GM23338 (cell line): ENCODE data around the gene MEIS3. TPM values are rescaled to one million over a fixed set of nuclear protein-coding genes. Genes with fewer than 3 reads are reported as not detected.

Experiments used
- ATAC-seq: fragments of 200-7000 bp; cut with Tn5 transposase; 3 replicates; pipeline ENCODE4 v1.9.1; 2020
- DNase-seq: peaks from one replicate; pipeline ENCODE4 v3.0.0-alpha.2; 2015; ENCODE audit warnings: low spot score
- H2AFZ ChIP-seq: fragments of 200-600 bp; sonication (generic); 2 replicates; pipeline ENCODE4 v1.8.0; 2016; ENCODE audit warnings: antibody characterized with exemption, mild to moderate bottlenecking, moderate library complexity
- H3F3A ChIP-seq: fragments of 200-600 bp; sonication (generic); replicated peaks from 2 replicates; pipeline ENCODE4 v1.8.0; 2017; ENCODE audit warnings: antibody characterized with exemption, mixed run types, low read depth
- H3K27ac ChIP-seq: fragments of 200-600 bp; sonication (generic); 2 replicates; pipeline ENCODE4 v1.6.1; 2016; ENCODE audit warnings: low read depth
- H3K27me3 ChIP-seq: fragments of 200-600 bp; sonication (generic); 2 replicates; pipeline ENCODE4 v1.8.0; 2016; ENCODE audit warnings: mild to moderate bottlenecking, mixed run types, moderate library complexity; ENCODE audit not compliant: insufficient read depth
- H3K36me3 ChIP-seq: fragments of 200-600 bp; sonication (generic); 2 replicates; pipeline ENCODE4 v1.8.0; 2016; ENCODE audit warnings: mild to moderate bottlenecking; ENCODE audit not compliant: insufficient read depth
- H3K4me1 ChIP-seq: fragments of 200-600 bp; sonication (generic); 2 replicates; pipeline ENCODE4 v1.8.0; 2016; ENCODE audit warnings: mild to moderate bottlenecking, moderate library complexity; ENCODE audit not compliant: insufficient read depth
- H3K4me2 ChIP-seq: fragments of 200-600 bp; sonication (generic); 2 replicates; pipeline ENCODE4 v1.7.1; 2017; ENCODE audit warnings: mixed run types
- H3K4me3 ChIP-seq: fragments of 200-600 bp; sonication (generic); 2 replicates; pipeline ENCODE4 v1.6.1; 2016; ENCODE audit warnings: mixed run types
- H3K79me2 ChIP-seq: fragments of 200-600 bp; sonication (generic); replicated peaks from 2 replicates; pipeline ENCODE4 v1.8.0; 2017; ENCODE audit warnings: mild to moderate bottlenecking; ENCODE audit not compliant: insufficient read depth
- H3K9me2 ChIP-seq: fragments of 200-600 bp; sonication (generic); 2 replicates; pipeline ENCODE4 v1.8.0; 2017; ENCODE audit not compliant: insufficient read depth
- H4K20me1 ChIP-seq: fragments of 200-600 bp; sonication (generic); replicated peaks from 2 replicates; pipeline ENCODE4 v1.8.0; 2017; ENCODE audit warnings: mild to moderate bottlenecking; ENCODE audit not compliant: insufficient read depth
- H3K27ac Mint-ChIP-seq: 2 replicates; pipeline ENCODE4 v1.8.0; 2020; ENCODE audit warnings: inconsistent platforms, mild to moderate bottlenecking, moderate library complexity, mixed read lengths
- H3K27me3 Mint-ChIP-seq: 3 replicates; pipeline ENCODE4 v1.8.0; 2022; ENCODE audit warnings: low read depth, mild to moderate bottlenecking, moderate library complexity, mixed read lengths, inconsistent platforms; ENCODE audit not compliant: insufficient read depth, poor library complexity
- H3K36me3 Mint-ChIP-seq: 3 replicates; pipeline ENCODE4 v1.8.0; 2021; ENCODE audit warnings: low read depth, mild to moderate bottlenecking, inconsistent platforms, moderate library complexity, mixed read lengths
- H3K4me1 Mint-ChIP-seq: 3 replicates; pipeline ENCODE4 v1.8.0; 2020; ENCODE audit warnings: mild to moderate bottlenecking, inconsistent platforms, mixed read lengths
- H3K4me3 Mint-ChIP-seq: 3 replicates; pipeline ENCODE4 v1.8.0; 2021; ENCODE audit warnings: moderate library complexity, mild to moderate bottlenecking, inconsistent platforms, mixed read lengths
- H3K9me3 Mint-ChIP-seq: 3 replicates; pipeline ENCODE4 v1.8.0; 2020; ENCODE audit warnings: moderate library complexity, mild to moderate bottlenecking, inconsistent platforms, mixed read lengths
- CTCF ChIP-seq, 2 experiments: fragments of 200-600 bp in 1 of 2; sonication (generic) in 1 of 2; conservative IDR thresholded peaks; 2 replicates each; pipeline versions ENCODE4 v1.5.1 to v1.6.1; 2016 to 2017; ENCODE audit warnings: antibody characterized with exemption in 2 of 2, low read depth in 2 of 2, mild to moderate bottlenecking in 2 of 2, moderate library complexity in 1 of 2
- ETS1 ChIP-seq: IDR thresholded peaks from 2 replicates; pipeline ENCODE4 v1.6.1; 2016; ENCODE audit warnings: antibody characterized with exemption
- JUNB ChIP-seq: IDR thresholded peaks from one replicate; pipeline ENCODE4 v1.6.1; 2016; ENCODE audit warnings: antibody characterized with exemption; ENCODE audit not compliant: unreplicated experiment
- NANOG ChIP-seq: IDR thresholded peaks from 2 replicates; pipeline ENCODE4 v1.6.1; 2016; ENCODE audit warnings: antibody characterized with exemption, borderline replicate concordance
- POLR2AphosphoS5 ChIP-seq: IDR thresholded peaks from 2 replicates; pipeline ENCODE4 v1.6.1; 2016; ENCODE audit warnings: antibody characterized with exemption, low read depth
- REST ChIP-seq: IDR thresholded peaks from one replicate; pipeline ENCODE4 v1.6.1; 2018; ENCODE audit warnings: antibody characterized with exemption; ENCODE audit not compliant: unreplicated experiment
- ZNF114 ChIP-seq: fragments of 250-450 bp; sonication (Bioruptor Pico); IDR thresholded peaks from 2 replicates; pipeline ENCODE4 v1.5.0; 2020; ENCODE audit warnings: mild to moderate bottlenecking, moderate library complexity
- ZNF331 ChIP-seq: fragments of 250-450 bp; sonication (Bioruptor Pico); IDR thresholded peaks from 2 replicates; pipeline ENCODE4 v1.5.0; 2020; ENCODE audit warnings: low read depth, mild to moderate bottlenecking, moderate library complexity
- polyA plus RNA-seq: library from polyadenylated mRNA; unstranded; fragments of >200 nt; fragmentation: Nextera tagmentation; extraction: Ambion mirVana; gene quantifications from 2 replicates; pipeline ENCODE4 v1.2.1, GENCODE V29; 2016
- total RNA-seq: library from RNA; depleted of rRNA; stranded (reverse); fragments of >200 nt; shearing (Covaris generic); gene quantifications from 2 replicates; pipeline ENCODE4 v1.2.3, GENCODE V29; 2014

MEIS3 gene
- total and polyA plus RNA-seq, 2 experiments from 2014 or later = 20.6 to 33.7 TPM

GRCh38 chr19:47433121-47433520 is 13.8 kb upstream of the MEIS3 start:
- H3K36me3 Mint-ChIP-seq = no peaks in the 10 kb centered on the region

More at GRCh38 chr19:47433121-47433520, 13.8 kb upstream of the MEIS3 start:
- TF ChIP-seq POLR2AphosphoS5 = no peak
- TF ChIP-seq ETS1 = no peak
- TF ChIP-seq ZNF331 (CRISPR knock-in tag) = no peak
- no peak for TF ChIP-seq JUNB
- no peak for TF ChIP-seq ZNF114 (CRISPR knock-in tag)
- TF ChIP-seq REST = no peak
- no peak for TF ChIP-seq CTCF (conservative IDR thresholded peaks at IDR 0.05; ENCODE audit: low read depth in 2 of 2)
- no peak for TF ChIP-seq NANOG
- peaks cover 16% of the 10 kb centered on the region for H3K4me1 ChIP-seq
- peaks cover 31% of the 10 kb centered on the region for H3K27me3 Mint-ChIP-seq
- H3K4me1 Mint-ChIP-seq = peaks cover 14% of the 10 kb centered on the region
- H3K9me3 Mint-ChIP-seq = no peaks in the 10 kb centered on the region; the same call in 2 of the 3 replicates
- no peak for DNase-seq
- H3K4me2 ChIP-seq = no peak overlapping the region
- ATAC-seq = no peak
- H4K20me1 ChIP-seq = peaks cover 3% of the 10 kb centered on the region; the same call in 1 of the 2 replicates
- H3K4me3 ChIP-seq = no peak overlapping the region
- no peaks in the 10 kb centered on the region for H3K36me3 ChIP-seq
- H3K27me3 ChIP-seq = peaks cover 30% of the 10 kb centered on the region
- no peak overlapping the region for H2AFZ ChIP-seq
- H3K27ac Mint-ChIP-seq = no peak overlapping the region
- H3F3A ChIP-seq = peaks cover 17% of the 10 kb centered on the region; the same call in 1 of the 2 replicates
- H3K27ac ChIP-seq = no peak overlapping the region
- no peaks in the 10 kb centered on the region for H3K79me2 ChIP-seq
- no peak overlapping the region for H3K4me3 Mint-ChIP-seq
- H3K9me2 ChIP-seq = no peaks in the 10 kb centered on the region
